ENCODE results near the gene LRRN4.

Gene LRRN4

GRCh38 chr20:6053776-6054688, at the start of gene LRRN4:
TSS of gene LRRN4 (minus strand) at chr20:6054060. CDS start at chr20:6052799, 1,261 bp downstream.
- DNase-seq (ENCODE audit: low read depth in 2 of 2), result no peak

GRCh38 chr20:6103301-6103700, 49.4 kb upstream of the LRRN4 start:
- no peak for DNase-seq (ENCODE audit: low read depth in 2 of 2)

GRCh38 chr20:6101346-6101745, 47.5 kb upstream of the LRRN4 start:
- no peak for DNase-seq (ENCODE audit: low read depth in 2 of 2)

GRCh38 chr20:6100246-6100645, 46.4 kb upstream of the LRRN4 start:
- DNase-seq (ENCODE audit: low read depth in 2 of 2), result no peak

GRCh38 chr20:6099819-6100218, 46.0 kb upstream of the LRRN4 start:
- no peak for DNase-seq (ENCODE audit: low read depth in 2 of 2)

GRCh38 chr20:6095409-6095808, 41.5 kb upstream of the LRRN4 start:
- no peak for DNase-seq (ENCODE audit: low read depth in 2 of 2)

- DNase-seq (ENCODE audit: low read depth in 2 of 2), result no peak
These were observed 40.7 kb upstream of the LRRN4 start for GRCh38 chr20:6094565-6094964.

- no peak for DNase-seq (ENCODE audit: low read depth in 2 of 2)
These were observed 40.2 kb upstream of the LRRN4 start for GRCh38 chr20:6094063-6094462.

GRCh38 chr20:6091661-6092060, 37.8 kb upstream of the LRRN4 start:
- no peak for DNase-seq (ENCODE audit: low read depth in 2 of 2)

GRCh38 chr20:6086868-6087267, 33.0 kb upstream of the LRRN4 start:
- DNase-seq (ENCODE audit: low read depth in 2 of 2), result no peak

- no peak for DNase-seq (ENCODE audit: low read depth in 2 of 2)
These were observed 30.1 kb upstream of the LRRN4 start for GRCh38 chr20:6083926-6084325.

GRCh38 chr20:6081236-6081635, 27.4 kb upstream of the LRRN4 start:
- no peak for DNase-seq (ENCODE audit: low read depth in 2 of 2)

GRCh38 chr20:6079016-6079415, 25.2 kb upstream of the LRRN4 start:
- DNase-seq (ENCODE audit: low read depth in 2 of 2), result no peak

- DNase-seq (ENCODE audit: low read depth in 2 of 2), result no peak
These were observed 21.8 kb upstream of the LRRN4 start for GRCh38 chr20:6075428-6076219.

GRCh38 chr20:6074784-6075183, 20.9 kb upstream of the LRRN4 start:
- no peak for DNase-seq (ENCODE audit: low read depth in 2 of 2)

GRCh38 chr20:6074145-6074561, 20.3 kb upstream of the LRRN4 start:
- no peak for DNase-seq (ENCODE audit: low read depth in 2 of 2)

- DNase-seq (ENCODE audit: low read depth in 2 of 2), result no peak
These were observed 17.2 kb upstream of the LRRN4 start for GRCh38 chr20:6070829-6071695.

GRCh38 chr20:6069669-6070068, 15.8 kb upstream of the LRRN4 start:
- DNase-seq (ENCODE audit: low read depth in 2 of 2), result no peak

GRCh38 chr20:6067763-6068318, 14.0 kb upstream of the LRRN4 start:
- DNase-seq (ENCODE audit: low read depth in 2 of 2), result no peak

- DNase-seq (ENCODE audit: low read depth in 2 of 2), result no peak
These were observed 12.7 kb upstream of the LRRN4 start for GRCh38 chr20:6066582-6066981.

GRCh38 chr20:6061544-6061943, 7.7 kb upstream of the LRRN4 start:
- DNase-seq (ENCODE audit: low read depth in 2 of 2), result no peak

- no peak for DNase-seq (ENCODE audit: low read depth in 2 of 2)
These were observed 6.4 kb upstream of the LRRN4 start for GRCh38 chr20:6060213-6060612.

Data from stimulated activated CD4-positive, alpha-beta T cell treated with anti-CD3 and anti-CD28 coated beads, Interleukin-12 subunit alpha, Interleukin-12 subunit beta, amount 100 ng/mL, for 24 hours (primary cell).